Measurements from ENCODE around the gene PABPC1L.
A peak's percentile ranks its signal among the peaks of the same experiment; 100 is the strongest.

Gene PABPC1L

DNA sequence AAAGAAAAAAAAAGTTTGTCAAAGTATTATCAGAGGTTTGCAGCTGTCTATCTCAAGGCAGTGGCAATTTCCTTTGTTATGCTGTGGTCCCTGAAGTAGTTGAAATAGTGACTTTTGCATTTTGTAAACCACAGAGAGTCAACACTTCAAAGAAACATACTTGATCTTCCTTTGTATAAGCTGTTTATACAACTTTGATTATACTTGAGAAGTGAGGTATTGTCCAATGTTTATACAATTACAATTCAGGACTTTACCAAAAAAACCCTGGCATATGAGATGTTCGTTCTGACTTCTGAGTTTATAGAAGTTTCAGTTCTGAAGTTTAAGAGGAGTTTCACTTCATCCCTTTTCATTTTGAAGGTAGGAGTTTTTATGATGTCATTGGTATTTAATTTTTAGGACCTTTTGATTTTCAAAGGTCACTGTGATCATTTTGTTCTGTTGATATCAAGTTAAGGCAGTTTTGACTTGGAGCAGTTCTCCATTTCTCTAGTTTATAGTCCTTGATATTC is 60.4 kb downstream of the PABPC1L start:
- DNase-seq, result no peak

DNA sequence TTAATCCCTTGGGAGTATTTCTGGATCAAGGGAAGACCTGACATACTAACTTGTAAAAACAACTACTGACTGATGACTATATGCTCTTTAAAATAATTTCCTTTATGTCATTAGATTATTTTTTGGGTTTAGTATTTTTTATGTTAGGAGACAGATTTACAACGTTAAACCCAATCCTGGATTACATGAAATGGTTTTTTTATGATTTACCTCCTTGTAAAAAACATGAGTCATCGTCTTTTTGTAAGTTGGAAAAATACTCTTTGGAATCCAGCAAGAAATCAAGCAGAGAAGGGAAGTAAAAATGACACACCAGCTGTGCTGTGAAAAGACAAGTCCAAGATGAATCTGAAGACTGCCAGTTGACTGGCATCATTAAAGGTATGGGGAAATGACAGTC is 63.2 kb downstream of the PABPC1L start:
- DNase-seq, result peak; percentile 57

DNA sequence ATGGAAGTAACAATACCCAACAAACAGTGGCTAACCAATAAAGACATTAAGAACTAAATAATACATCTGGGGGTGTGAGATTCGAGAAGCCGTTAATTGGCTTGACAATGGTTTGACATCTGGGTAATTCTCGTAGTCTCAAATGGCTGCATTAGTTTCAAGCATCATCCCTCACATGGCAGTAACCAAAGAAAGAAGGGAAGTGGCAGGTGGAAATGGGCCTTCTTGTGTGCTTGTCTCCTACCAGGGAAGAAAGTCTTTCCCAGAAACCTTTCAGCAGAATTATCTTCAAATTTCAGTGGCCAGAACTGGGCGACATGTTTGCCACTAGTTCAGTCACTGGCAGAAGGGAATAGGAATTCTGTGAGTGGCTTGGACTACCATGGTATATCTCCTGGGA is 66.8 kb downstream of the PABPC1L start:
- no peak for DNase-seq

DNA sequence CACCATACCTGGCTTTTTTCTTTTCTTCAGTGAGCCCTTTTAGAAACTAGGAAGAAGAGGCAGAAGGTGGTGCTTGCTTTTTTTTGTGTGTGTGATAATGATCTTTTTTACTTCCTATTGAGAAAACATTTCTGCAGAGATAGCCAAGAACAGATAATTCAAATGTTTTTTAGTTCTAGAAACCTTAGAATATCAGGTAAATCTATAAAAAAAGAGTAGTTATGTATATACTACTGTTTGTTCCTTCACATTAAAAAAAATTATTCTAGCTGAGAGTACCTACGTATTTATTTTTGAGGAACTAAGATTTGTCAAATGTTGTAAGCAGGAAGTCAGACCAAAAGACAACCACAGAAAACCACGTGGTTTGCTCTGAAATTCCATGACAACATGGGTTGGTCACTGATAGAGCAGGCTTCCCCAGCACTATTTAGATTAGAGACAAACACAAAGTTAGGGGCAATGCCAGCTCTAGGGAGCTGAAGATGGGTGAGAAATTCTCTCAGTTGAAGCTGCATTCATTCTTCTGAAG is 69.3 kb downstream of the PABPC1L start:
- DNase-seq, result peak; percentile 23

DNA sequence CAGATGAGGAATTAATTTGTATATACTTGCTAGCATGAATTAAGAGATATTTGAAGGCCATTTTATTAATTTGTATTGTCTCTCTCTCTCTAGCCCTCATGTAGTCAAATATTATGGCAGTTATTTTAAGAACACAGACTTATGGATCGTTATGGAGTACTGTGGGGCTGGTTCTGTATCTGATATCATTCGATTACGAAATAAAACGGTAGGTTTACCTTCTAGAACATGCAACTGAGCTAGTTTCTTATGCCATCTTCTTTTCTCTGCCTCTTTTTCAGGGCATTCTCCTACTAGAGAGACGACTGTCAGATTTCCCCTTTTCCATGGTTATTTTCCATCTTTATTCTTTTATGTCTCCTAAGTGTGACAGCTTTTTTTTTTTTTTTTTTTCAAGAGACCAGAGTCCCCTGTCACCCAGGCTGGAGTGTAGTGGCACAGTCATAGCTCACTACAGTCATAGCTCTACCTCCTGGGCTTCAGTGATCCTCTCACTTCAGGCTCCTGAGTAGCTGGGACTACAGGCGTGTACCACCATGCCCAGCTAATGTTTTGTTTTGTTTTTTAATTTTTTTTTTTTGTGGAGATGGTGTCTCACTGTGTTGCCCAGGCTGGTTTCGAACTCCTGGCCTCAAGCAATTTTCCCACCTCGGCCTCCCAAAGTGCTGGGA is 72.0 kb downstream of the PABPC1L start:
- no peak for DNase-seq

DNA sequence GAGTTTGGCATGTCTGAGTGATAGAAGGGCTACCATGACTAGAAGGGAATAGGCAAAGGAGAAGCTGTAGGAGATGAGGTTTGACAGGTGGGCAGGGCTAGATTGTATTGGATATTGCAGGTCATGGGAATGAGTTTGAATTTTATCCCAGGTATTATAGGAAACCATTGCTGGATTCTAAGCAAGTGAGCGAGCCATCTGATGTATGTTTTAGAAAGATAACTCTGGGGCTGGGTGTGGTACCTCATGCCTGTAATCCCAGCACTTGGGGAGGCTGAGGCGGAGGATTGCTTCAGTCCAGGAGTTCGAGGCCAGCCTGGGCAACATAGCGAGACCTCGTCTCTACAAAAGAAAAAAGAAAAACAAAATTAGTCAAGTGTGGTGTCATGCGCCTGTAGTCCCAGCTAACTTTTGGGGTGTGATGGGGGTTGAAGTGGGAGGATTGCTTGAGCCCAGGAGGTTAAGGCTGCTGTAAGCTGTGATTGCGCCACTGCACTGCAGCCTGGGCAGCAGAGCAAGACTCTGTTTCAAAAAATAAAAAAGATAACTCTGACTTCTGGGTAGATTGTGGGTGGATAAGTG is 73.3 kb downstream of the PABPC1L start:
- no peak for DNase-seq

DNA sequence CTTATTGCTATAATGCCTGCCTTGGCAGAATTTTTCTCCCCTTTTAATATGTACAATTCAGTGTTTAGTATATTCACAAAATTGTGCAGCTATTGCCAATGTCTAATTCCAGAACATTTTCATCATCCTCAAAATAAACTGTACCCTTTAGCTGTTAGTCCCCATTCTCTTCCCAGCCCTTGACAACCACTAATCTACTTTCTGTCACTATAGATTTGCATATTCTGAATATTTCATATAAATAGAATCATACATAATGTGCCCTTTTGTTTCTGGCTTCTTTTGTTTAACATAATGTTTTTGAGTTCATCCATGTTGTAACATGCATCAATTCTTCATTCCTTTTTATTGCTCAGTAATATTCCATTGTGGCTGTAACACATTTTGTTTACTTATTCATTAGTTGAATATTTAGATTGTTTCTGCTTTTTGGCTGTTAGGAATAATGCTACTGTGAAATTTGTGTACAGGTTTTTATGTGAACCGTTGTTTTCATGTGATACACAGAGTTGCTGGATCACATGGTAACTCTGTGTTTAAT is 78.8 kb downstream of the PABPC1L start:
- no peak for DNase-seq
